Measurements from ENCODE around the gene ARHGAP26.
A peak's percentile ranks its signal among the peaks of the same experiment; 100 is the strongest.

The ARHGAP26 gene

DNA sequence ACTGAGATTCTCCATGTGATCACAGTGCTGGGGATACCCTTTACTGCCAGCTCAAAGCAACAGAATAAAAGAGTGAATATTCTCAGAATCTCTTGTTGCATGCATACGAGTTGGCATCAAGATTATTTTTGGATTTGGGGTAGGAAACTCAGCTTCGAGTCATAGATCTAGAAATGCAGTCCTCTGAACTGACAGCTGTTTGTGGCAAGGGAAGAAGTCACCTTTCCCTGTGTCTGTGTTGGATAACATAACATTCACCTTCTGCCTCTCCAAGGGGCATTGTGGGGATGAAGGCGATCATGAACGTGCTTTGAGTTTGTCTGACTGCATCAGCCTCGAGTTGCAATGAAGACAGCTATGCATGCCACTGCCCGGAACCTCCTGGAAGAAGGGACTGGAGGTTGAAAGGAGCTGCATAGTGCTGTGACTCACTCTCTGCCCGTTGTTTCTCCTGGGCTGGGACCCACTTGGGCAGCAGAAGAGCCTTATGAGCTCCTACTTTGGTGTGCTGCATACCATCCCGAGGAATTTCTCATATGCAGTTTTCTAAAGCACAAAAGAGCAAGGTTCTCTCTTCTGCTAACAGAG, 231.7 kb downstream of the ARHGAP26 start:
- no peak for DNase-seq

DNA sequence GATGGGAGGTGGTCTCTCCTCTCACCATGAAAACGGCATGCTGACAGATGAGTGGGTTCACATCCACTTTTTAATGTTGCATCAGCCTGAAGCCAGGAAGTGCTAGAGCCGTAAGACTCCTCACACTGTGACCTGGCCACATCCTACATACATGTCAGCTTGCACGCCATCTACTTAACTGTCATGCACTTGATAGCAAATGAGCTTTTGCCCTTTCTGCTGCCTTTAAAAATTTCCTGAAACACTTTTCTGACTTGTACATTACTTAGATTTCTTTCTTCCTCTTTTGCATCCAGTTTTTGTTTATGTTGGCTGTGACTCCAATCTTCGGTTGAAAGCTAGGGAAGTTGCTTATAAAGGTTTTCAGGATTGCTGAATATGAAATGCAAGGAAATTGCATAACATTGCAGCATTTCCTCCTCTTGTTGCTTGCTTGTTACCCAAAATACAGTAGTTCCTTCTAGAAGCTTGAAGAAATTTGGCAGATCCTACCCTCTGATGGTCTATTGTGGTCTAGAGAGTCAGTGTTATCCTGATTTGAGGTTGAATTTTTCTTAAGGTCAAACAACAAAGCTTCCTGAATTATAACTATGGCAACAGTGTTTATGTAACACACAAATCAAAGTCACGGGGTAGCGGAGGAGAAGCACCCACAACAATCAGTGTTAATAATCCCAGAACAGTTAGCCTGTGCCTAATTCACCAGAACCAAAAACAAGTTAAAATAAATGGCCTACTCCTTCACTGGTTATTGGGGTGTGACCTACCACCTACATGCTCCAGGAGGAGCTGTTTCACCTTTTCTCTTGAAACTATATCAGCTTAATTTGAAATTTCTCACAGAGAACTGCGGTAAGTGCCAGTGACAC, 232.5 kb downstream of the ARHGAP26 start:
- peak; percentile 57 for DNase-seq

DNA sequence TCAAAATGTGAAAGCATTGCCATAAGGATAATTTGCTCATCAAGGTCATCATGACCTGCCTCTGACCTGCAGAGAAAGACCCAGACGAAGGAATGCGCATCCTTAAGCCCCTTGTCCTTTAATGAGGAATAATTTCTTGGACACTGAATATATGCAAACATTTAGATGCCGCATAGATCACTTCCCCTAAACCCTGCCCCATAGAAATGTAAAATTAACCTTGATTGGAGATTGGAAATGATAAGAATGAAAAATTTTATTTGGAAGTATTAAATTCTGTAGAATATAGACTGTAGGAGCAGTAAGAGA, 233.1 kb downstream of the ARHGAP26 start:
- no peak for DNase-seq

DNA sequence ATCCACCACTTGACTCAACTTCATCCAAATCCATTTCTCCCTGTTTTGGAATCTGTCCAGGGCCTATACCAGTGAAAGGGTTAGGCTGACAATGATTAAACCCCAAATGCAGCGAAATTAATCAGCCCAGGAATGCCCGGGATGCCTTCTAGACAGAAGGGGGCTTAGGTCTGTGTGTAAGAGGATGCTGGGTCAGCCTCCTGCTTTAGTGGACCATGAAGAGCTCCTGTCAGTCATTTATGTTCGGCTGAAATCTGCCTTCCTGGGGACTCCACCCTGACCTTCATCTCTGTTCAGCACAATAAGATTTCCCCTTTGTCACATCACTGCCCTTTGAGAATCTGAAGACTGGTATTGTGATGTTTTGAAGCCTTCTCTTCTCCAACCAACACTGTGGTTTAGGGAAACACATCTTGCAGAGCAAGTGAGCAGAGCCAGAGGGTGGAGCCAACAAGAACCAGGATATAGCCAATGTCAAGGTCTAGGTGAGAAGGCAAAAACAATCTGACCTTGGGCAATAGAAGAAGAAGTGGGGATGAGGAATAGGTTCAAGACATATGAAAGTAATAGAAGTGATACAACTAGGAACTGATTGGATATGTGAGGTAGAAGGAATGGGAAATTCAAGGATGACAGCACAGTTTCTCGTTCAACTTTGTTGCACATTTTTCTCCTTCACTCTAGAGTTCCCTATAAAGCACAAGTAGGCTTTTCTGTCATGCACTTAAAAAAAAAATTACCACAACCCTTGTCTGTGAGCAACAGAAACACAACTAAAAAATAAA, 234.4 kb downstream of the ARHGAP26 start:
- DNase-seq = no peak

DNA sequence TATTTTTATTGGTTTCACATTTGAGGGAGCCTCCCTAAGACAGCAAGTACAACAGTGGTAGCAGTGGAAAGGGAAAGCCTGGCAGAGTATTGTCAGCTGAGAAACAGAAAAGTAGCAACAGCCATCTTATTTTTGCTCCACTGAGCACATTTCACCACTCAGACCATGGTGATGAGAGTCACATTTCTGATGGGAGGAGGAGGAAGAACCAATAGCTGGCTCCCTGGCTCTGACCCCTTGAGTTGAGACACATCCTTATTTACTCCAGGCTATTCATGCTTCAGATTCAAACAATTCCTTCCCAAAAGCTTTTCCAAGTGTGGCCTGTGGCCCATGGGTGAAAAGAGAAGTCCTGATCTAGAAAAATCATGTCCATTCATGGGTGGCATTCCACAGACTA, 236.3 kb downstream of the ARHGAP26 start:
- no peak for DNase-seq

DNA sequence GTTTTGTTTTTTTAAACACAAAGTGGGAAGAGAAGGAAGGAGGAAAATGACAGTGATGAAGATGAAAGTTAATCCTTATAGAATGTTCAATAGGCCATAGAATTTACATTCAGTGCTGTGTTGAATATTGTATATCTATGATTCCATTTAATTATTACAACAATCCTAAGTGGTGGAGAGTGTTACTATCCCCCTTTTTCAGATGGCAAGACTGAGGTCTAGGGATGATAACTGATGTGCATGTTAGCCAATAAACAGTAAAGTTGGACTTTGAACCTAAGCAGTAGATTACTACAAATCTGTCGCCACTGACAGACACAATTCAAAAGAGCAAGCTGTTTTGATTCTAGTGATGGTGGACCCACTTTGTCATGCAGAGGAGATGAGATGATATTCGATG, 237.9 kb downstream of the ARHGAP26 start:
- no peak for DNase-seq

DNA sequence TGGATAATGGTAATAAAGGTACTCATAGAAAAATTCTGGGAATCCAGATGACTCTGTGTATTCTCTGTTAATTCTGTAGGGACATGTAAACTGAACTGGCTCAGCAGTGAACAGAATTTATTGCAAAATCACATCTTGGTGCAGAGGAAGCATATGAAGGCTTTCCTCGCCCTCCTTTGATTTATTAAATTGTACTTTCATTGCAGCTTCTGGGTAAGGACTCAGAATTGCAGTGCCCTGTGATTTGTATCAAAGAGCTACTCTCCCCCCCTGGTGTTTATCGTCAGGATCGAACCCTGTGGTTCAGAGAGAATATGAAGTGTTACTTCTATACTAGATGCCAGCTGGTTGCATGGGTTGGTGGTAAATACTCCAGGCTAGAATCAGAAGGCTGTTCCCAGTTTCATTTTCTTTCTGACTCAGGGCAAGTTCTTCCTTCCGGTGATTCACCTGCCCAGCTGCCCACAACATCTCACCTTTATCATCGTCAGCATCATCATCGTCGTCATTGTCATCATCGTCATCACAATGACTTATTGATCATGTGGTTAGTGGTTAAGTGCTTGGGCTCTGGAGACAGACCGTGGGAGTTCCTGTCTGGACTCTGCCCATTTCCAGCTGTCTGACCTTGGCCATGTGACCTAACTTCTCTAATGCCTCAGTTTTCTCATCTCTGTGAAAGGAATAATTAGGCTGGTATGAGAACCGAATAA, 238.8 kb downstream of the ARHGAP26 start:
- DNase-seq = no peak

DNA sequence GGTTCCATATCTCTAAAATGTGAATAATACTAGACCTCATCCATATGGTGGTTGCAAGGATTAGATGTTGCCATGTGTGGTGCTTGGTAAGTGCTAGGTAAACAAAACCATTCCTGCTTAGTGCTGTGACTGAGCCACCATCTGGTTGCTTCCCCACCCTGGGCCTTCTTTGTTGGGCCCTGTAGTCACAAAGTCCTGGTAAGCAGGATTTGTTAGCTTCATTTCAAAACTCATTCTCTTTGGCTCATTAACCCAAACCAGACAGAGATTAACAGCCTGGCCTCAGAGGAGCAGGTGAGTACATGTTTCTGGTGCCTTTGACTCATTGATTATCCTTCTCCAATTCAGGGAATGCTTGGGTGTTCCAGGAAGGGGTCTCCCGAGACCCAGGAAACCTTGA, 240.2 kb downstream of the ARHGAP26 start:
- no peak for DNase-seq

DNA sequence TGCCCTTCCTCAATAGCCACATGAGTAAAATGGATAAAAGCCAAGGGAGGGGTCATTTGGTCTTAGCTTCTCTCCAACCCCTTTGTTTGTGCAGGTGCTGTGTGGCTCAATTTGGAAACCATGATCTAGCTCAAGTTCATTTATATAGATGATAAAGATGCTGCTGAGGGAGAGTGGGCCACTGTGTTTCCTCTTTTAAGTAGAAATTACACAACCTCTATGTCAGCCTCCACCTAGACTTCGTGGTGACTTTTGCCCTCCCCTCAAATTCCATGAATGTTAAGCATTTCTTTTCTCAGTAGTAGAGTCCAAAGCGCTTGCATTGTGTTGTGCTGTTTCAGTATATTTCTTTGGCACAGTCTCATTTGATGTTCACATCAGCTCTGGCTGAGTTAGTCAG, 241.4 kb downstream of the ARHGAP26 start:
- DNase-seq = no peak

DNA sequence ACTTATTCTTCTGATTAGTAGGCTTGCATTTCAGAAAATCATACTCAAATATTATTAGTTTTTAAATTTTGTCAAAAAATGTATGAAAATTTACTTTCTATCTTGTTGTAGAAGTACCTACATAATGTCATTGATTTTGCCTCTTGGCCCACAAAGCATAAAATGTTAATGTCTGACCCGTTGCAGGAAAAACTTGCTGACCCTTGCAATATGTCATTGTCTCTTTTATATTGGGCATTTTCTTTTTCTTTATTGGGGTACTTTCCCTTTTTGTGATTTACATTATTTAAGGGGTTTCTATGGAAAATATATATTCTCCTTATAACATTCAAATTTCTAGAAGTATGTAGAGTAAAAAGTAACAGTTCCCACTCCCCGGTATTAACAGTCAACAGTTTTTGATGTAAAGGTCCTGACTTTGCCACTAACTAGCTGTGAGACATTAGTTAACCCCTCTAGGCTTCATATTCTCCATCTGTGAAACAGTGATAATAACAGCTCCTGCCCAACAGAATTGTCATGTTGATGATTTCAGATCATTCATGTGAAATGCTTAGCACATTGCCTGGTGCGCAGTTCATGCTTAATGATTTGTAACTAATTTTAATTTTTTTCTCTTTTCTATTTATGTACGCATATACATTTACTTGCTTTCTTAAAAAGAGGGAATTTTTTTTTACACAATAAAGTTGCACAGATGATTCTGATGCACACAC, 243.2 kb downstream of the ARHGAP26 start:
- DNase-seq = no peak

DNA sequence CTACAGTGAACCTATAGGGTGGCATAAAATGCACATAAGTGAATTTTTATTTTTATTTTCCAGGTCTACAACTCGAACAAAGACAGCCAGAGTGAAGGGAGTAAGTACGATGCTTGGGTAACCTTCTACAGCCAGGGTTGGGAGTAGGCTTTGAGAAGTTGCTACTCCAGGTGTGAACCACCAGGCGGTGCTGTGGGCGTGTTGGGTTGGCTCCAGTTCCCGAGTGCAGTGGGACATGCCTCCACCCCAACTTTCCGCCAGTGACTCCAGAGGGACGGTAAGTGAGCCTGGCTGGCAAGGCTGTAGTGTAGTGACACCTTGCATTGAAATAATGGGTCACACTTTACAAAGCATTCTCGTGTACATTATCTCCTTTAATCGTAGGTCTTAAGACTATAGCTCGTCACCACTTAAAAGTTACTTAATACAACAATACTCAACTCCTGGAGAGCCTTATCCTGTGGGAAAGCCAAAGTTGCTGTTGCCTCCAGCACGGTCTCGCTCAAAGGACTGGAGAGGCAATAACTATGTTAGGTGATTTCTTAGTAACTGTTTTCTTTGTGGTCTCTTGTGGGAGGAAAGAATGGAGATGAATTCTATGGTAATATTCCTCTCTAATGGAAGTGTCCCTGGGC, 244.0 kb downstream of the ARHGAP26 start:
- peak; percentile 51 for DNase-seq

DNA sequence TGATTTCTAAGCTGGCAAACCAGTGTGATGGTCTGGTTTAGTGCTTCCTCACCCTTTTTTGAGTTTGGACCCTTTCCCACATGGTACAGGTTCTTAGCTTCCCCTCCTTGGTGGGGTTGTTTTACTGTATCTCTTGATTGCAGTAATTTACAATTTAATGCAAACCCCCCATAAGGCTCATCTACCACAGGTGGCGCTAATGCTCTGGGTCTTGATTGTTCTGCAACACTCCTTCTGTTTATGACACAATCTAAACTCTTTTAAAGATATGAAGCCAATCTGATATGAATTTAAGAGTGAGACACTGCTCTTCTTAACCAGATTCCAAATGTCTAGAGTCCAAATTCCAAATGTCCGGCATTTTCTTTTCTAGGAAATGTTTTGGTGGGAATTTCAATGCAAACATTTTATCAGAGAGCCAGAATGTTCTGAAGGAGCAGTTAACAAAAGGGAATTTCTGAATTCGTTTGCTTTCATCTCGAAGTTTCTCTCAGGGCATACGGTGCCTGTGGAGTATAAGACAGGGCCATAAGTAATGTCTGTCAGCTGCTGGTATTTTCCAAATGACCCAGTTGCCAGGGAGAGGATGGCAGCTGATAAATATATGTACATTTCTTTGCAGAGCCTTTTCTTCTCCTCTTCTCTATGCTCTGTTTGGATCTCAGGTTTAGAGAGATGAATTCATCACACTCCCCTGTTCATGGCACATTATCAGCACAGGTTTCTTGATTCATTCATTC, 246.8 kb downstream of the ARHGAP26 start:
- DNase-seq = peak; percentile 63

DNA sequence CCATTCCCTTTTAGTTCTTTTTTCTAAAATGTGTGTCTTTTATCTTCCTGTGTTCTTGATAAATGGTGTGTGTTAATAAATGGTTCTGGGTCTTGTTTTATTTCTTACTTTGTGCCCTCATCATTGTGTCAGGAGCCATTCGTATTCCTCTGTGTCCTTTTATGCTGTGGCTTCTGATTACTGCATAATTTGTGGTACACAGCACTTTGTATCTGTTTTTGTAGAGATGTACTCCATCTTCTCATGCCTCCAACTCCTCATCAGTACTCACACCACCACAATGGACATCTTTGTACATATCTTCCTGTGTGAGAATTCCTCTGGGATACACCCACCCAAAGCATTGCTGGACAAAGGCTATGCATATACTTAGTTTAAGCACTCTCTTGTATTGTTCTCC, 247.4 kb downstream of the ARHGAP26 start:
- no peak for DNase-seq

DNA sequence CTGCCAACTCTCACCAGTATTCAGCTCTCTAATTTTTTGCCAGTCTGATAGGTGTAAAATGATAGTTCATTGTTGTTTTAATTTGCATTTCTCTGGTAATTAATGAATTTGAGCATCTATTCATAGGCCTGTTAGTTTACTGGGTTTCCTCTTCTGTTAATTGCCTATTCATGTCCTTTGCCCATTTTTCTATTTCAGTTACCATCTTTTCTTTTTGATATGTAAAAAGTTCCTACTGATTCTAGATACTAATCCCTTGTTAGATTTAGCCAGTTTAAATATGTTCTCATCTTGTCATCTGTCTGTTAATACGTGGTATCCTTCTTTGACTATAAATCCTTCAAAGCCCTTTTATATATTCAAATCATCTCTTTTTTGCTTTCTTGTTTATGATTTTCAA, 247.8 kb downstream of the ARHGAP26 start:
- no peak for DNase-seq

DNA sequence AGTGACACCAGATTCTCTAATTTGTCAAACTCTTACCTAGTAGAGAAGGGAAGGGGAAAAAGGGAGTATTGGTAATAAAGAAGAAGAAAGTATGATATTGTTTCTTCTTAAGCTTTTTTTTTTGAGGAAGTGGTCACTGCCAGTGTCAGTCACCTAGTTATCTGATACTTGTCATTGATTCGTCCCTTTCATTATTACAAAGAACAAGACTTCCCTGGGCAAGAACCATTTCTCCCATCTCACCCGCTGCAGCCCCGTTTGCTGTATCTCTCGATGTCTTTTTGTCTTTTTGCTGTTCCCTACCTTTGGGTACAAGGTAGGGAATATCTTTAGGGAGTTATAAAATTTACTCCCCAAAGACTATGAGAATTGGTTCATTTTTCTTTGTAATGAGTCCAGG, 249.0 kb downstream of the ARHGAP26 start:
- DNase-seq = no peak

DNA sequence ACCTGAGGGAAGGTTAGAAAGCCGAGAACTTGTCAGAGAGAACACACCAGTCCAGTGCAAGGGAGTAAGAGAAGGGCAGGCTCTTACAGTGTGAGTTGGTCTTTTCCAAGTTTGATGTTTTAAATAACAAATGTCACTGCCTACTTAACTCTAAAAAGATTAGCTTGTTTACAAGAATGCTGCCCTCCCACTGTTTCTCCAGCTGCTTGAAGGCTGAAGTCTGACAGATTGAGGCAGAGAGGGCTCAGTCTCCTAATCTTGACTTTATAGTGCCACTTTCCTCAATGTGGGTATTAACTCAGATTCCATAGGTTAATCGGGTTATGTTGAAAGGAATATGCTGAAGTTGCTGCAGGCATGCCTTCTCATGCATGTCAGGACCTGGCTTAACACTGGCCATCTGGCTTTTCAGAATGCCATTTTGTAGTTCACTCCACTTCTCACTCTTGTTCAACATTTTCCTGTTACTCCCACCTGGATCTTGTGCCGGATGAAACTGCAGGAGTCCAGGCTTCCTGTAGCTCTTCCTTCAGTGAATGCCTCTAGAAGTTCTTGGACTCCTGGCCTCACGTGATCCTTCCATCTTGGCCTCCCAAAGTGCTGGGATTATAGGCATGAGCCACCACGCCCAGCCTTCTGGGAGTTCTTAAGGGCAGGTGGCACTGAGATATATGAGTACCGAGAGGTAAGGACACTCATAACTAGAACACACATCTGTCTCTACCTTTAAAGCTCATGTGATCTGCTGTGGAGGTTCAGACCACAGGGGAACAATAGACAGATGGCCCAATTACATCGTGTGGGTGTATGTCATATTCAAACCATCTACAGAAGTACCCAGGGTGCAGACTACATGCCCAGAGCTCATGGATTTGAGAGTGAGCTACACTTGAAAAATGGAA, 249.7 kb downstream of the ARHGAP26 start:
- DNase-seq = no peak

DNA sequence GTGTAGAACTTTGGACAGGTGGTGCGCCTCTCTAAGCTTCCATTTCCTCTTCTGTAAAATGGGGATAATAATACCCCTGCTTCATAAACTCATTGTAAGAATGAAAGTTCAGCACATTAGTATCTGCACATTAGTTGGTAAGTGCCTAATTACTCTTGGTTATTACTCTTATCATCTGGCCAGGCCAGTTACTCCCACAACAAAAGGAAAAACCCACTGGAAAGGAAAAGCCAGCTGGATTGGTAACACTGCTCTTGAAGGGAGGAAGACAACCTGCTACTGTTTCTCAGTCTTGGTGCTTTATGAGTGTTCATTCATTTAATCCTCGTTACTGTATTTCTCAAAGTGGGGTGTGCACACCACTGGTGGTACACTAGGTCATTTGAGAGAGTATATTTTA, 251.4 kb downstream of the ARHGAP26 start:
- DNase-seq = no peak

DNA sequence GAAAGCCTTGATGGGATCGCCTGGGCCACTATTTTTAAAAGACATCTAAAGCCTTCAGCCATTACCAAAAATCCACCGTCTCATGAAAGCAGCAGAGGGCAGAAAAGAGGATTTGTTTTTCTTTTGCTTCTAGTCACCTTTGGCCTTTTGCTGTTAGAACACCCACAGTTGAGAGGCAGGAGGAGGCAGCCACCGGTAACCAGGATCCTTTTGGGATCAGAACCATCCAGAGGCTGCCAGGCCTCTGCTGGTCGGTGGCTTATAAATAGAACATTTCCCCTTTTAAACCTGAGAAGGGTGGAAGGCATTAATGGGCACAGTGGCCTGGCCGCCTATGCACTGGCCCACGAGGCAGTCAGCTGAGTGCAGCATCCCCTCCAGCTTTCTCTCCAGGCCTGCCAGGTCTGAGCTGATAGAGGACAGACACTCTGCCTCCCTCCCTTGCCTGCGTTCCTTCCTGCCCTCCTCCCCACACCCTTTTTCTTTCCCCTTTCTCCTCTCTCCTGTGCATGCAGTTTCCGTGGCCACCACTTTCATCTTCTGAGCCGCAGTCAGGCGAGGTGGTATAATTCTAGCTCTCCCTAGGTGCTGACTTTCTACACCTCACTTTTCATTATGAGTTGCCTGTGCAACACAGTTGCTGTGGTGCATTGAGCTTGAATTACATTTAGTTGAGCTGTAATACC, 253.4 kb downstream of the ARHGAP26 start:
- DNase-seq = no peak

DNA sequence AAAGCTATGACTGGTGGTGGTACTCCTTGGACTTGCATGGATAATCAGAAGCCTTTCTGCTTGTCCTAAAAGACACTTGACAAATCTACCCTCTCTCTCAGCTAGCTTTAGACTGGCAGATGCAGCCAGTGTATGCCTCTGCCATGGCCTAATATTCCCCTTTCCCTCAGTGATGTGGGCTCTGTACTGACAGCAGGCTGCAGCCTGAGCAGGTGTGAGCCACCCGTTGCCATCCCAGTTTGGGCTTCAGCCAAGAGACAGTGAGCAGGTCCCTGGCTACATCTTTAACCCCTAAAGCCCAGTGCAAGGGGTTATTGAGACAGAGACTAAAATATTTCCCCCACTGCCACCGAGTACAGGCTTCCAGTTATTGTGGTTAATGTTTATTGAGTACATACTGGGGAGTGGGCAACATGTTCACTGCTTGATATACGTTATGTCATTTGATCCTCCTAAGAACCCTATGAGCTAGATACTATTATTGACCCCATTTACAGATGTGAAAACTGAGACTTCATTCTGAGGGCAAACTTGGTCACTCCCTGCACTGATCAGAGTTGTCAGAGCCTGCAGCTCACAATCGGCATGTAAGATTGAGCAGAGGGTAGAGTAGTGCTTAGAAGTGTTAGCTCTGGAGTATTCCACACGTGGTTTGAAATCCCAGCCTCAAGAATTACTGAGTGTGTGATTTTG, 254.2 kb downstream of the ARHGAP26 start:
- no peak for DNase-seq

Measured in hematopoietic multipotent progenitor cell treated with erythropoietin and hydrocortisone succinate and interleukin-3 and kit ligand, for 8 days (in vitro differentiated cells).